ENCODE results near the gene OR2J3. TPM values are rescaled to one million over a fixed set of nuclear protein-coding genes. Genes with fewer than 3 reads are reported as not detected.
"Not testable (repeated sequence)": the region's sequence is repeated elsewhere in the genome, so short reads cannot be mapped to it uniquely, and the experiment has no call there.

OR2J3 gene
- total RNA-seq, 1 donor from 2014 or later: not detected

DNA sequence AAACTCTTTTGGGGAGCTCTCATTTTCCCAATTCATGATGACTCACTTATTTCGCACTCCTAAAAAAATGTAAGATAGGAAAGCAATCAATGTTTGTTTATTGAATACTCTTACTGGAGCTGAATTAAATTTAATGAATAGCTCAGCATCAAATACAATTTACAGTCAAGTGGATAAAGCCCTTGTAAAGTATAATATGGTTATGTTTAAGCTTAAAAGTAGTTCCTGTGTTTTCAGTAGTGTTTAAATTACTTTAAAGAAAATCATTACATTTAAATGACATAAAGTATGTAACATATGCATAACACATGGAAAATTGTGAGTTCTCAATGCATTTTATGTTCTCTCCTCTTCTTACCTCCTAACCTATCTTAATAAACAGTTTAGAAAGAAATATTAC is 20.6 kb upstream of the OR2J3 start, which contains the start of gene OR2B3:
TSS of gene OR2B3 (minus strand) at position 101 of the 400 bp plus-strand sequence. CDS start at position 36, 65 bp downstream.
- Histone ChIP-seq H3K27ac (no peak within 1 kb of the TSS), H3K27me3 (no peaks in the 10 kb centered on the region), H3K9me3 (no peaks in the 10 kb centered on the region), H3K4me3 (no peak within 1 kb of the TSS), H3K36me3 (no peaks in the 10 kb centered on the region), H3K4me1 (no peaks in the 10 kb centered on the region)
- intact Hi-C loops (cut with DNase I): no loop called here
- TF ChIP-seq, protein P1, sequence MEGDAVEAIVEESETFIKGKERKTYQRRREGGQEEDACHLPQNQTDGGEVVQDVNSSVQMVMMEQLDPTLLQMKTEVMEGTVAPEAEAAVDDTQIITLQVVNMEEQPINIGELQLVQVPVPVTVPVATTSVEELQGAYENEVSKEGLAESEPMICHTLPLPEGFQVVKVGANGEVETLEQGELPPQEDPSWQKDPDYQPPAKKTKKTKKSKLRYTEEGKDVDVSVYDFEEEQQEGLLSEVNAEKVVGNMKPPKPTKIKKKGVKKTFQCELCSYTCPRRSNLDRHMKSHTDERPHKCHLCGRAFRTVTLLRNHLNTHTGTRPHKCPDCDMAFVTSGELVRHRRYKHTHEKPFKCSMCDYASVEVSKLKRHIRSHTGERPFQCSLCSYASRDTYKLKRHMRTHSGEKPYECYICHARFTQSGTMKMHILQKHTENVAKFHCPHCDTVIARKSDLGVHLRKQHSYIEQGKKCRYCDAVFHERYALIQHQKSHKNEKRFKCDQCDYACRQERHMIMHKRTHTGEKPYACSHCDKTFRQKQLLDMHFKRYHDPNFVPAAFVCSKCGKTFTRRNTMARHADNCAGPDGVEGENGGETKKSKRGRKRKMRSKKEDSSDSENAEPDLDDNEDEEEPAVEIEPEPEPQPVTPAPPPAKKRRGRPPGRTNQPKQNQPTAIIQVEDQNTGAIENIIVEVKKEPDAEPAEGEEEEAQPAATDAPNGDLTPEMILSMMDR (IDR thresholded peaks at IDR 0.05): no peak
- no peak for DNase-seq (ENCODE audit: low spot score in 2 of 2)

DNA sequence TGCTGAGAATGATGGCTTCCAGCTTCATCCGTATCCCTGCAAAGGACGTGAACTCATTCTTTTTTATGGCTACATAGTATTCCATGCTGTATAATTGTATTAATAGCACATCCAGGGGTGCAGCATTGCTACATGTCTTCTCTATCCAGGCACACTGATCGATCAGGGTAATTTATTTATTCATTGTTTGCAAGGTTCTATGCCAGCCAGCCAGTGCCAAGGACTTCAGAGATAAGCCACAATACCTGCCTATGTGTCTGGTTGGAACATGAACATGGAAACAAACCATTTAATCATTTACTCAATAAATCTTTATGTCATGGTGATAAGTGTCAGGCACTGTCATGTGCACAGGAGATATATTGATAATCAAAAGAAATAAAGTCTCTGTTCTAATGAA is 14.9 kb upstream of the OR2J3 start:
- Histone ChIP-seq H3K27ac (no peak overlapping the region), H3K27me3 (no peaks in the 10 kb centered on the region), H3K36me3 (no peaks in the 10 kb centered on the region), H3K4me1 (no peaks in the 10 kb centered on the region), H3K9me3 (no peaks in the 10 kb centered on the region), H3K4me3 (no peak overlapping the region)
- intact Hi-C loops (cut with DNase I): no loop called here
- TF ChIP-seq, protein P1 (IDR thresholded peaks at IDR 0.05): no peak
- DNase-seq (ENCODE audit: low spot score in 2 of 2): no peak

DNA sequence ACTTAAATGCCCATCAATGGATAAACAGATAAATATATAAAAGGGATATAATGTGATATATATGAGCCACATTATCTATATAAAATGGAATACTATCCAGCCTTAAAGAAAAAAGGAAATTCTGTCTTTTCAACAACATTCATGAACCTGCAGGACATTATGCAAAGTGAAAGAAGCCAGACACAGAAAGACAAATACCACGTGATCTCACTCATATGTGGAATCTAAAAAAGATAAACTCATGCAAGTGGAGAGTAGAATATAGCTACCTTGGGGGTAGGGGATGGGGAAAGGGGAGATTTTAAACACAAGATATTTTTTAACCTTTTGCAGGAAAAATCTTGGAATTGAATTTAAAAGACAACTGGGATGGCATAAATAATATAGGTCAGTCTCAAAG is 10.1 kb upstream of the OR2J3 start:
- TF ChIP-seq, protein P1 (IDR thresholded peaks at IDR 0.05): no peak
- Histone ChIP-seq H3K27me3 (no peaks in the 10 kb centered on the region), H3K9me3 (no peaks in the 10 kb centered on the region), H3K27ac (no peak overlapping the region), H3K4me3 (no peak overlapping the region), H3K4me1 (no peaks in the 10 kb centered on the region), H3K36me3 (no peaks in the 10 kb centered on the region)
- no peak for DNase-seq (ENCODE audit: low spot score in 2 of 2)
- intact Hi-C loops (cut with DNase I): no loop called here

DNA sequence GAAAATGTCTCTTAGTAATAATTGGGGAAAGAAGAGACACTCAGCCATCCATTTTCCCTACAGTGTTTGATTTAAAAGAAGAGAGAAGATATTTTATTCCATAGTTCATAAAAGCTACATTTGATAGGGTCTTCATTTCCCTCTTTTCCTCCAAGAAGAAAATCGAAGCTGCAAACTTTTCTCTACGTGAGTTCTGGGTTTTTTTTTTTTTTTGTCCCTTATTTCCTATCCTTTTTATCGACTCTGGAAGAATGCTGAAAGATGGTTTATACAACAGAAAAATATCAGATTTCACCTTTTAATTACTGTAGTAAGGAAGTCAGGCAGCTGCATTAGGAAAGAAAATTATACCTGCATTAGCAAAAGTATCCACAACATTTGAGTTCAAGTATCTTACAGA is 8.7 kb upstream of the OR2J3 start, which contains the start of gene OR2J1:
TSS of gene OR2J1 (plus strand) at position 301 of the 400 bp plus-strand sequence. CDS start 1,453 bp downstream, outside the sequence.
- TF ChIP-seq, protein P1 (IDR thresholded peaks at IDR 0.05): no peak
- H3K27ac ChIP-seq: no peak within 1 kb of the TSS
- no peak within 1 kb of the TSS for H3K4me3 ChIP-seq
- H3K36me3 ChIP-seq: no peaks in the 10 kb centered on the region
- H3K9me3 ChIP-seq: no peaks in the 10 kb centered on the region
- no peaks in the 10 kb centered on the region for H3K27me3 ChIP-seq
- no peaks in the 10 kb centered on the region for H3K4me1 ChIP-seq
- intact Hi-C loops (cut with DNase I): no loop called here
- DNase-seq (ENCODE audit: low spot score in 2 of 2): no peak

DNA sequence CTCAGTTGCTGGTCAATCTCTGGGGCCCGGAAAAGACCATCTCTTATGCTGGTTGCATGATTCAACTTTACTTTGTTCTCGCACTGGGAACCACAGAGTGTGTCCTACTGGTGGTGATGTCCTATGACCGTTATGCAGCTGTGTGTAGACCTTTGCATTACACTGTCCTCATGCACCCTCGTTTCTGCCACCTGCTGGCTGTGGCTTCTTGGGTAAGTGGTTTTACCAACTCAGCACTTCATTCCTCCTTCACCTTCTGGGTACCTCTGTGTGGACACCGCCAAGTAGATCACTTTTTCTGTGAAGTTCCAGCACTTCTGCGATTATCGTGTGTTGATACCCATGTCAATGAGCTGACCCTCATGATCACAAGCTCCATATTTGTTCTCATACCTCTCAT is 4.3 kb downstream of the OR2J3 start:
- no peaks in the 10 kb centered on the region for H3K9me3 ChIP-seq
- H3K27ac ChIP-seq: no peak overlapping the region
- TF ChIP-seq, protein P1 (IDR thresholded peaks at IDR 0.05): no peak
- H3K4me3 ChIP-seq: no peak overlapping the region
- no peaks in the 10 kb centered on the region for H3K27me3 ChIP-seq
- H3K4me1 ChIP-seq: no peaks in the 10 kb centered on the region
- DNase-seq (ENCODE audit: low spot score in 2 of 2): no peak
- no peaks in the 10 kb centered on the region for H3K36me3 ChIP-seq
- intact Hi-C loops (cut with DNase I): no loop called here

DNA sequence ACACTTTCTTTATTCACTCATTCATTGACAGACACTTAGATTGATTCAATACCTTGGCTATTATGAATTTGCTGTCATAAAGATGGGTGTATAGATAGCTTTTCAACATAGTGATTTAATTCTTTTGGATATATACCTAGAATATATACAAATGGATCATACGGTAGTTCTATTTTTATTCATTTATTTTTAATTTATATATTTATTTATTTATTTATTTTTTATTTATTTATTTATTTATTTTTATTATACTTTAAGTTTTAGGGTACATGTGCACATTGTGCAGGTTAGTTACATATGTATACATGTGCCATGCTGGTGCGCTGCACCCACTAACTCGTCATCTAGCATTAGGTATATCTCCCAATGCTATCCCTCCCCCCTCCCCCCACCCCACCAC is 7.1 kb downstream of the OR2J3 start:
- H3K4me3 ChIP-seq; H3K27me3 ChIP-seq; H3K27ac ChIP-seq; H3K4me1 ChIP-seq; H3K36me3 ChIP-seq; H3K9me3 ChIP-seq; DNase-seq (ENCODE audit: low spot score in 2 of 2); intact Hi-C loops (cut with DNase I): not testable (repeated sequence)

All from ascending aorta (tissue), 2 donors.